HCT116 (cell line): ENCODE measurements around the gene PAM16. TPM values are rescaled to one million over a fixed set of nuclear protein-coding genes. Genes with fewer than 3 reads are reported as not detected.

ENCODE experiments used
- ATAC-seq: fragments of 200-7000 bp; cut with Tn5 transposase; 2 replicates; pipeline ENCODE4 v1.9.1; 2020; ENCODE audit warnings: mild to moderate bottlenecking, moderate library complexity
- BruUV-seq: library from RNA; stranded (reverse); fragments of 400-500 nt; replicated peaks from 2 replicates; lab custom pipeline; 2021; lab: Mats Ljungman, UMichigan
- CTCF ChIA-PET: fragments of 300-600 bp; sonication (Branson Sonifier 250); formaldehyde crosslinking; loops from one replicate; lab custom pipeline; 2021; ENCODE audit warnings: antibody characterized with exemption; lab: Charles Lee
- POLR2A ChIA-PET: fragments of 300-600, 350-600 bp; sonication (Branson Sonifier 250); formaldehyde crosslinking; loops from one replicate; lab custom pipeline; 2021; ENCODE audit warnings: antibody characterized with exemption; lab: Charles Lee
- RAD21 ChIA-PET, 2 experiments: fragments of 300-600 bp; sonication (Branson Sonifier 250); formaldehyde crosslinking; loops; one replicate each; lab custom pipeline; 2023; ENCODE audit warnings: low total read pairs in 2 of 2; ENCODE audit not compliant: uncharacterized antibody in 2 of 2, unreplicated experiment in 2 of 2, low non-redundant PET in 1 of 2; lab: Charles Lee
- DNase-seq: peaks from one replicate; pipeline ENCODE4 v3.0.0-alpha.2; 2010; ENCODE audit warnings: low read depth, low spot score
- H2AFZ ChIP-seq: fragments of 200-600 bp; shearing (Covaris generic), sonication (generic); 2 replicates; pipeline ENCODE4 v1.6.1; 2017; ENCODE audit warnings: low read depth, mixed run types, mixed read lengths, antibody characterized with exemption, low read length; ENCODE audit not compliant: poor library complexity, severe bottlenecking
- H3K27ac ChIP-seq: 2 replicates; pipeline ENCODE4 v1.5.1; 2012; ENCODE audit warnings: low read depth, low read length
- H3K27me3 ChIP-seq: fragments of 200-600 bp; sonication (generic); 2 replicates; pipeline ENCODE4 v1.6.1; 2016; ENCODE audit warnings: mixed run types, low read length, mixed read lengths; ENCODE audit not compliant: insufficient read depth
- H3K36me3 ChIP-seq, 2 experiments: fragments of 200-500 bp in 1 of 2; fragments of 200-600 bp in 1 of 2; sonication (Bioruptor generic) in 1 of 2; sonication (generic) in 1 of 2; 2 replicates each; pipeline versions ENCODE4 v1.5.1 to v1.6.1; 2014 to 2016; ENCODE audit warnings: low read length in 2 of 2, inconsistent platforms in 1 of 2, mixed read lengths in 1 of 2, mixed run types in 1 of 2; ENCODE audit not compliant: insufficient read depth in 2 of 2, control insufficient read depth in 1 of 2
- H3K4me1 ChIP-seq, 2 experiments: fragments of 200-600 bp in 1 of 2; sonication (generic) in 1 of 2; 2 replicates each; pipeline versions ENCODE4 v1.5.1 to v1.6.1; 2012 to 2017; ENCODE audit warnings: low read length in 2 of 2, inconsistent platforms in 1 of 2, mild to moderate bottlenecking in 1 of 2, mixed read lengths in 1 of 2, mixed run types in 1 of 2, moderate library complexity in 1 of 2; ENCODE audit not compliant: insufficient read depth in 2 of 2, control insufficient read depth in 1 of 2
- H3K4me2 ChIP-seq: fragments of 200-600 bp; sonication (generic); 2 replicates; pipeline ENCODE4 v1.6.1; 2017; ENCODE audit warnings: mixed run types, low read length, mixed read lengths
- H3K4me3 ChIP-seq, 2 experiments: fragments of 200-600 bp in 1 of 2; sonication (generic) in 1 of 2; replicated peaks in 1 of 2; 2 replicates each; pipeline ENCODE4 v1.5.1; 2011 to 2016; ENCODE audit warnings: low read length in 2 of 2, control low read depth in 1 of 2, low read depth in 1 of 2, mild to moderate bottlenecking in 1 of 2, mixed read lengths in 1 of 2, mixed run types in 1 of 2
- H3K79me2 ChIP-seq: fragments of 200-600 bp; sonication (generic); 2 replicates; pipeline ENCODE4 v1.6.1; 2017; ENCODE audit warnings: mild to moderate bottlenecking, mixed run types, low read length, moderate library complexity, mixed read lengths; ENCODE audit not compliant: insufficient read depth
- H3K9ac ChIP-seq: fragments of 200-600 bp; sonication (generic); 2 replicates; pipeline ENCODE4 v1.6.1; 2016; ENCODE audit warnings: low read length, mixed read lengths
- H3K9me2 ChIP-seq: fragments of 200-600 bp; sonication (generic), shearing (Covaris generic); 2 replicates; pipeline ENCODE4 v1.6.1; 2017; ENCODE audit warnings: mixed run types, mild to moderate bottlenecking, moderate library complexity; ENCODE audit not compliant: insufficient read depth
- H3K9me3 ChIP-seq, 2 experiments: fragments of 200-500 bp in 1 of 2; fragments of 200-600 bp in 1 of 2; sonication (Bioruptor generic) in 1 of 2; sonication (generic) in 1 of 2; 2 replicates each; pipeline ENCODE4 v1.6.1; 2014 to 2017; ENCODE audit warnings: low read length in 2 of 2, mixed read lengths in 2 of 2, inconsistent platforms in 1 of 2, low read depth in 1 of 2, mild to moderate bottlenecking in 1 of 2, mixed run types in 1 of 2, moderate library complexity in 1 of 2; ENCODE audit not compliant: control insufficient read depth in 1 of 2, insufficient read depth in 1 of 2
- H4K20me1 ChIP-seq: fragments of 200-600 bp; sonication (generic), shearing (Covaris generic); 2 replicates; pipeline ENCODE4 v1.6.1; 2017; ENCODE audit warnings: mixed run types, mild to moderate bottlenecking, moderate library complexity; ENCODE audit not compliant: insufficient read depth
- CBX3 ChIP-seq: IDR thresholded peaks from 2 replicates; pipeline ENCODE4 v1.6.1; 2012; ENCODE audit warnings: low read depth
- EGR1 ChIP-seq: IDR thresholded peaks from 2 replicates; pipeline ENCODE4 v1.6.1; 2012; ENCODE audit warnings: low read depth
- EZH2 ChIP-seq: fragments of 200-600 bp; sonication (generic); IDR thresholded peaks from 2 replicates; pipeline ENCODE4 v1.6.1; 2017; ENCODE audit warnings: antibody characterized with exemption, mixed run types
- FOSL1 ChIP-seq: IDR thresholded peaks from 2 replicates; pipeline ENCODE4 v1.6.1; 2012; ENCODE audit warnings: low read depth
- JUND ChIP-seq: IDR thresholded peaks from 2 replicates; pipeline ENCODE4 v1.6.1; 2012
- POLR2A ChIP-seq: IDR thresholded peaks from 2 replicates; pipeline ENCODE4 v1.7.0; 2011; ENCODE audit warnings: borderline replicate concordance; ENCODE audit not compliant: insufficient read depth, insufficient read length; ENCODE audit errors: extremely low read depth
- POLR2AphosphoS5 ChIP-seq: IDR thresholded peaks from 2 replicates; pipeline ENCODE4 v1.6.1; 2011; ENCODE audit warnings: mild to moderate bottlenecking, low read depth, low read length, moderate library complexity
- SIN3A ChIP-seq: IDR thresholded peaks from 2 replicates; pipeline ENCODE4 v1.6.1; 2012; ENCODE audit warnings: low read depth
- SP1 ChIP-seq: IDR thresholded peaks from 2 replicates; pipeline ENCODE4 v1.6.1; 2012; ENCODE audit warnings: low read depth
- YY1 ChIP-seq: IDR thresholded peaks from 2 replicates; pipeline ENCODE4 v1.6.1; 2011; ENCODE audit warnings: low read length, low read depth, moderate library complexity, mild to moderate bottlenecking; ENCODE audit not compliant: insufficient replicate concordance; ENCODE audit errors: extremely low read depth
- ZNF274 ChIP-seq: fragments of 200-500 bp; sonication (Bioruptor generic); IDR thresholded peaks from 2 replicates; pipeline ENCODE4 v1.6.1; 2014; ENCODE audit warnings: mild to moderate bottlenecking, low read depth, low read length, inconsistent platforms
- intact Hi-C: fragments of 100-400 bp; cut with micrococcal nuclease; formaldehyde crosslinking; loops from 2 replicates; pipeline ENCODE4 v1.10.0; 2022
- total RNA-seq: library from RNA; stranded (reverse); gene quantifications from one replicate; pipeline ENCODE4 v1.2.1, GENCODE V29; 2021; ENCODE audit not compliant: unreplicated experiment
- TF ChIP-seq, protein P1 (sequence below): IDR thresholded peaks from 2 replicates; pipeline ENCODE4 v1.6.1; 2012; ENCODE audit warnings: low read depth
- TF ChIP-seq, protein P2 (sequence below): IDR thresholded peaks from 2 replicates; pipeline ENCODE4 v1.6.1; 2012
- TF ChIP-seq, protein P3 (sequence below): IDR thresholded peaks from 2 replicates; pipeline ENCODE4 v1.6.1; 2011; ENCODE audit warnings: mild to moderate bottlenecking, low read length, moderate library complexity; ENCODE audit not compliant: insufficient replicate concordance; ENCODE audit errors: extremely low read depth

Gene PAM16
- total RNA-seq, 1 experiment from 2014 or later = 102 TPM

DNA sequence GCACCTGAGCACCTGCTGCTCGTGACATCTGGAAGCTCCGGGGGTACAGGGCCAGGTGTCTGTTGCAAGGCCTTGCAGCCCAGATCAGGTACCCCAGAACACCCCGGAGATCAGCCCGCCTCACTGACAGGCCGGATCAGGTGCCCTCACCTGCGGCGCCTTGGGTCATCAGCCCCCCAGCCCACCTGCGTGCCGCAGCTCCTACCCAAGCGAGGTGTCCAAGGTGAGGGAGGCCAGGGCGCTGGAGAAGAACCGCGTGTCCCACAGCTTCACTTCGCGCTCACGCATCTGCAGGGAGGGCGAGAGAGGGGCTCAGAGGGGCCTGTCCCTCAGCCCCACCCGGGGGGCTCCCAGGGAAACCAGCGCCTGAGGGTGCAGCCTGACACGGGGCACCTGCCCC lies 36.7 kb upstream of the PAM16 start:
- POLR2A ChIA-PET = no interaction called here
- TF ChIP-seq POLR2A (no peak), YY1 (no peak), EGR1 (no peak), CBX3 (no peak), SP1 (no peak), ZNF274 (no peak), EZH2 (no peak), POLR2AphosphoS5 (no peak), SIN3A (no peak), FOSL1 (no peak), JUND (no peak)
- TF ChIP-seq, protein P1, sequence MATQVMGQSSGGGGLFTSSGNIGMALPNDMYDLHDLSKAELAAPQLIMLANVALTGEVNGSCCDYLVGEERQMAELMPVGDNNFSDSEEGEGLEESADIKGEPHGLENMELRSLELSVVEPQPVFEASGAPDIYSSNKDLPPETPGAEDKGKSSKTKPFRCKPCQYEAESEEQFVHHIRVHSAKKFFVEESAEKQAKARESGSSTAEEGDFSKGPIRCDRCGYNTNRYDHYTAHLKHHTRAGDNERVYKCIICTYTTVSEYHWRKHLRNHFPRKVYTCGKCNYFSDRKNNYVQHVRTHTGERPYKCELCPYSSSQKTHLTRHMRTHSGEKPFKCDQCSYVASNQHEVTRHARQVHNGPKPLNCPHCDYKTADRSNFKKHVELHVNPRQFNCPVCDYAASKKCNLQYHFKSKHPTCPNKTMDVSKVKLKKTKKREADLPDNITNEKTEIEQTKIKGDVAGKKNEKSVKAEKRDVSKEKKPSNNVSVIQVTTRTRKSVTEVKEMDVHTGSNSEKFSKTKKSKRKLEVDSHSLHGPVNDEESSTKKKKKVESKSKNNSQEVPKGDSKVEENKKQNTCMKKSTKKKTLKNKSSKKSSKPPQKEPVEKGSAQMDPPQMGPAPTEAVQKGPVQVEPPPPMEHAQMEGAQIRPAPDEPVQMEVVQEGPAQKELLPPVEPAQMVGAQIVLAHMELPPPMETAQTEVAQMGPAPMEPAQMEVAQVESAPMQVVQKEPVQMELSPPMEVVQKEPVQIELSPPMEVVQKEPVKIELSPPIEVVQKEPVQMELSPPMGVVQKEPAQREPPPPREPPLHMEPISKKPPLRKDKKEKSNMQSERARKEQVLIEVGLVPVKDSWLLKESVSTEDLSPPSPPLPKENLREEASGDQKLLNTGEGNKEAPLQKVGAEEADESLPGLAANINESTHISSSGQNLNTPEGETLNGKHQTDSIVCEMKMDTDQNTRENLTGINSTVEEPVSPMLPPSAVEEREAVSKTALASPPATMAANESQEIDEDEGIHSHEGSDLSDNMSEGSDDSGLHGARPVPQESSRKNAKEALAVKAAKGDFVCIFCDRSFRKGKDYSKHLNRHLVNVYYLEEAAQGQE = no peak
- TF ChIP-seq, protein P2, sequence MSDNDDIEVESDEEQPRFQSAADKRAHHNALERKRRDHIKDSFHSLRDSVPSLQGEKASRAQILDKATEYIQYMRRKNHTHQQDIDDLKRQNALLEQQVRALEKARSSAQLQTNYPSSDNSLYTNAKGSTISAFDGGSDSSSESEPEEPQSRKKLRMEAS = no peak
- TF ChIP-seq, protein P3, sequence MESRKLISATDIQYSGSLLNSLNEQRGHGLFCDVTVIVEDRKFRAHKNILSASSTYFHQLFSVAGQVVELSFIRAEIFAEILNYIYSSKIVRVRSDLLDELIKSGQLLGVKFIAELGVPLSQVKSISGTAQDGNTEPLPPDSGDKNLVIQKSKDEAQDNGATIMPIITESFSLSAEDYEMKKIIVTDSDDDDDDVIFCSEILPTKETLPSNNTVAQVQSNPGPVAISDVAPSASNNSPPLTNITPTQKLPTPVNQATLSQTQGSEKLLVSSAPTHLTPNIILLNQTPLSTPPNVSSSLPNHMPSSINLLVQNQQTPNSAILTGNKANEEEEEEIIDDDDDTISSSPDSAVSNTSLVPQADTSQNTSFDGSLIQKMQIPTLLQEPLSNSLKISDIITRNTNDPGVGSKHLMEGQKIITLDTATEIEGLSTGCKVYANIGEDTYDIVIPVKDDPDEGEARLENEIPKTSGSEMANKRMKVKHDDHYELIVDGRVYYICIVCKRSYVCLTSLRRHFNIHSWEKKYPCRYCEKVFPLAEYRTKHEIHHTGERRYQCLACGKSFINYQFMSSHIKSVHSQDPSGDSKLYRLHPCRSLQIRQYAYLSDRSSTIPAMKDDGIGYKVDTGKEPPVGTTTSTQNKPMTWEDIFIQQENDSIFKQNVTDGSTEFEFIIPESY = no peak
- no peaks in the 10 kb centered on the region for H3K36me3 ChIP-seq

More for the DNA sequence above, 36.7 kb upstream of the PAM16 start:
- Histone ChIP-seq H3K27me3 (no peaks in the 10 kb centered on the region), H3K4me2 (no peak overlapping the region), H3K9me2 (no peaks in the 10 kb centered on the region), H3K79me2 (no peaks in the 10 kb centered on the region), H3K4me1 (peaks cover 0 to 5% of the 10 kb centered on the region in 2 experiments; a peak in 2 of 4 replicates), H2AFZ (no peak overlapping the region), H3K9ac (no peak overlapping the region), H3K9me3 (no peaks in the 10 kb centered on the region), H4K20me1 (no peaks in the 10 kb centered on the region), H3K27ac (no peak overlapping the region), H3K4me3 (no peak overlapping the region)
- no TSS peak for BruUV-seq
- intact Hi-C loops = no loop called here
- RAD21 ChIA-PET = no interaction called here
- CTCF ChIA-PET = no interaction called here
- DNase-seq = no peak
- no peak for ATAC-seq
